ENCODE measurements around the gene CLIC5.

The CLIC5 gene

GRCh38 chr6:45870531-45870930 is 145.1 kb downstream of the CLIC5 start:
- Histone ChIP-seq H3K4me3 (replicated peaks; ENCODE audit: insufficient read depth, low read length) (no peak overlapping the region), H3K27ac (replicated peaks) (no peak overlapping the region), H3K27me3 (ENCODE audit: insufficient read depth, poor library complexity, severe bottlenecking) (peaks cover 2% of the 10 kb centered on the region)
- DNase-seq (ENCODE audit: low read depth in 1 of 2, low spot score in 1 of 2) = no peak
- no peak for TF ChIP-seq REST (IDR thresholded peaks at IDR 0.05; ENCODE audit: insufficient replicate concordance, low read depth)
- TF ChIP-seq, protein P1, sequence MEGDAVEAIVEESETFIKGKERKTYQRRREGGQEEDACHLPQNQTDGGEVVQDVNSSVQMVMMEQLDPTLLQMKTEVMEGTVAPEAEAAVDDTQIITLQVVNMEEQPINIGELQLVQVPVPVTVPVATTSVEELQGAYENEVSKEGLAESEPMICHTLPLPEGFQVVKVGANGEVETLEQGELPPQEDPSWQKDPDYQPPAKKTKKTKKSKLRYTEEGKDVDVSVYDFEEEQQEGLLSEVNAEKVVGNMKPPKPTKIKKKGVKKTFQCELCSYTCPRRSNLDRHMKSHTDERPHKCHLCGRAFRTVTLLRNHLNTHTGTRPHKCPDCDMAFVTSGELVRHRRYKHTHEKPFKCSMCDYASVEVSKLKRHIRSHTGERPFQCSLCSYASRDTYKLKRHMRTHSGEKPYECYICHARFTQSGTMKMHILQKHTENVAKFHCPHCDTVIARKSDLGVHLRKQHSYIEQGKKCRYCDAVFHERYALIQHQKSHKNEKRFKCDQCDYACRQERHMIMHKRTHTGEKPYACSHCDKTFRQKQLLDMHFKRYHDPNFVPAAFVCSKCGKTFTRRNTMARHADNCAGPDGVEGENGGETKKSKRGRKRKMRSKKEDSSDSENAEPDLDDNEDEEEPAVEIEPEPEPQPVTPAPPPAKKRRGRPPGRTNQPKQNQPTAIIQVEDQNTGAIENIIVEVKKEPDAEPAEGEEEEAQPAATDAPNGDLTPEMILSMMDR (IDR thresholded peaks at IDR 0.05; ENCODE audit: insufficient read depth, low read length) = no peak
- TF ChIP-seq SPI1 (IDR thresholded peaks at IDR 0.05; ENCODE audit: borderline replicate concordance, low read depth) = no peak
- no peak for TF ChIP-seq POLR2AphosphoS5 (IDR thresholded peaks at IDR 0.05; ENCODE audit: low read depth)
- no peak for TF ChIP-seq GABPA (IDR thresholded peaks at IDR 0.05; ENCODE audit: low read depth)

DNA sequence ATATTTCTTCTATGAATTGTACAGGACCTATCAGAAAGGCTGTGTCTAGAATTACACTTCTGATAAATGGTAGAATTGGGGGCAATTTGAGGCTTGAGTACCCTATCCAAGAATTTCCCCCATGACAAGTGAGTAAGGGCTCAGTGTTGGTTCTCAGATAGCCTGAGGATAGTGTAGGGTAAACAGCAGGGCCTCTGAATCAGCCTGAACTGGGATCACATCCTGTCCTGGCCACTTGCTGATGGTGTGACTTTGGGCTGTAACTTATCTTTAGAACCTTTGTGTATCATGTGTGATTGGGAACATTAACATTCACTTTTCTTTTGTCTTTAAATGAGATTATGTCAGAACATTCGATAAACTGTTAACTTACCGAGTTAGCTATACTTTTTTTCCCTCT is 151.0 kb downstream of the CLIC5 start:
- DNase-seq (ENCODE audit: low read depth in 1 of 2, low spot score in 1 of 2) = no peak
- no peak overlapping the region for H3K4me3 ChIP-seq (replicated peaks; ENCODE audit: insufficient read depth, low read length)
- no peak overlapping the region for H3K27ac ChIP-seq (replicated peaks)
- TF ChIP-seq SPI1 (IDR thresholded peaks at IDR 0.05; ENCODE audit: borderline replicate concordance, low read depth) = no peak
- TF ChIP-seq, protein P1 (IDR thresholded peaks at IDR 0.05; ENCODE audit: insufficient read depth, low read length) = no peak
- no peak for TF ChIP-seq GABPA (IDR thresholded peaks at IDR 0.05; ENCODE audit: low read depth)
- no peak for TF ChIP-seq REST (IDR thresholded peaks at IDR 0.05; ENCODE audit: insufficient replicate concordance, low read depth)
- peaks cover 2% of the 10 kb centered on the region for H3K27me3 ChIP-seq (ENCODE audit: insufficient read depth, poor library complexity, severe bottlenecking)

- Histone ChIP-seq H3K27me3 (ENCODE audit: insufficient read depth, poor library complexity, severe bottlenecking) (no peaks in the 10 kb centered on the region), H3K4me3 (replicated peaks; ENCODE audit: insufficient read depth, low read length) (no peak overlapping the region), H3K27ac (replicated peaks) (no peak overlapping the region)
- no peak for TF ChIP-seq SPI1 (IDR thresholded peaks at IDR 0.05; ENCODE audit: borderline replicate concordance, low read depth)
- no peak for TF ChIP-seq GABPA (IDR thresholded peaks at IDR 0.05; ENCODE audit: low read depth)
- TF ChIP-seq REST (IDR thresholded peaks at IDR 0.05; ENCODE audit: insufficient replicate concordance, low read depth) = no peak
- no peak for TF ChIP-seq POLR2AphosphoS5 (IDR thresholded peaks at IDR 0.05; ENCODE audit: low read depth)
- TF ChIP-seq, protein P1 (IDR thresholded peaks at IDR 0.05; ENCODE audit: insufficient read depth, low read length) = no peak
- DNase-seq (ENCODE audit: low read depth in 1 of 2, low spot score in 1 of 2) = no peak
These were observed 157.0 kb downstream of the CLIC5 start for GRCh38 chr6:45858691-45859090.

All from HL-60 (cell line).